H1 (cell line): ENCODE measurements around the gene PDGFD. TPM values are rescaled to one million over a fixed set of nuclear protein-coding genes. Genes with fewer than 3 reads are reported as not detected.

ENCODE experiments used
- CTCF ChIA-PET: fragments of 300-600 bp; sonication (Branson Sonifier 250); formaldehyde crosslinking; loops from one replicate; lab custom pipeline; 2021; ENCODE audit not compliant: partially characterized antibody; lab: Charles Lee
- POLR2A ChIA-PET: fragments of 300-600 bp; sonication (Branson Sonifier 250); formaldehyde crosslinking; loops from one replicate; lab custom pipeline; 2021; ENCODE audit warnings: inconsistent platforms; ENCODE audit not compliant: partially characterized antibody; lab: Charles Lee
- DNase-seq, 2 experiments: peaks; one replicate each; pipeline versions ENCODE4 v3.0.0 to v3.0.0-alpha.2; 2010 to 2022; ENCODE audit warnings: low spot score in 2 of 2, low read depth in 1 of 2, mixed read lengths in 1 of 2
- FAIRE-seq: peaks from 2 replicates; lab custom pipeline; 2011; peaks lifted over from hg19 to GRCh38; lab: Jason Lieb, UNC
- H2AFZ ChIP-seq: 2 replicates; pipeline ENCODE4 v1.8.1; 2012; ENCODE audit warnings: low read length, inconsistent platforms
- H2AK5ac ChIP-seq: 2 replicates; pipeline ENCODE4 v1.6.1; 2013; ENCODE audit warnings: low read depth, low read length
- H2BK120ac ChIP-seq: replicated peaks from 2 replicates; pipeline ENCODE3; 2013; ENCODE audit warnings: low read depth, low read length, inconsistent platforms
- H2BK12ac ChIP-seq: 2 replicates; pipeline ENCODE4 v1.6.1; 2013; ENCODE audit warnings: low read depth, low read length
- H2BK15ac ChIP-seq: 2 replicates; pipeline ENCODE4 v1.6.1; 2013; ENCODE audit warnings: low read length
- H2BK20ac ChIP-seq: 2 replicates; pipeline ENCODE4 v1.6.1; 2013; ENCODE audit warnings: low read length
- H2BK5ac ChIP-seq: 2 replicates; pipeline ENCODE4 v1.6.1; 2013; ENCODE audit warnings: low read depth, low read length
- H3K14ac ChIP-seq: 2 replicates; pipeline ENCODE4 v1.6.1; 2013; ENCODE audit warnings: inconsistent platforms; ENCODE audit not compliant: insufficient read length
- H3K18ac ChIP-seq: 2 replicates; pipeline ENCODE4 v1.6.1; 2013; ENCODE audit warnings: low read length; ENCODE audit errors: extremely low read depth
- H3K23ac ChIP-seq: 2 replicates; pipeline ENCODE4 v1.6.1; 2013; ENCODE audit warnings: inconsistent platforms; ENCODE audit not compliant: insufficient read length
- H3K23me2 ChIP-seq: 2 replicates; pipeline ENCODE4 v1.6.1; 2013; ENCODE audit warnings: low read depth, low read length
- H3K27ac ChIP-seq: 2 replicates; pipeline ENCODE4 v1.6.1; 2011; ENCODE audit warnings: low read depth, low read length, inconsistent platforms
- H3K27me3 ChIP-seq, 4 experiments: replicated peaks in 1 of 4; 1 replicate in 1 of 4; 2 replicates in 3 of 4; pipeline versions ENCODE4 v1.6.1 to v1.8.1; 2011 to 2013; ENCODE audit warnings: low read length in 3 of 4, mild to moderate bottlenecking in 3 of 4, inconsistent platforms in 2 of 4, mixed read lengths in 2 of 4, moderate library complexity in 1 of 4; ENCODE audit not compliant: control insufficient read depth in 3 of 4, insufficient read depth in 3 of 4; ENCODE audit errors: extremely low read depth in 1 of 4
- H3K36me3 ChIP-seq, 4 experiments: 2 replicates each; pipeline versions ENCODE4 v1.6.1 to v1.8.1; 2011 to 2013; ENCODE audit warnings: mild to moderate bottlenecking in 4 of 4, low read length in 3 of 4, moderate library complexity in 2 of 4, control low read depth in 1 of 4, inconsistent platforms in 1 of 4; ENCODE audit not compliant: insufficient read depth in 4 of 4, control insufficient read depth in 2 of 4
- H3K4ac ChIP-seq: replicated peaks from 2 replicates; pipeline ENCODE3; 2013; ENCODE audit warnings: low read length, low read depth, mixed read lengths, inconsistent platforms; ENCODE audit not compliant: insufficient read length
- H3K4me1 ChIP-seq, 4 experiments: replicated peaks in 1 of 4; 1 replicate in 1 of 4; 2 replicates in 3 of 4; pipeline versions ENCODE4 v1.6.1 to v1.8.1; 2011 to 2013; ENCODE audit warnings: low read length in 3 of 4, inconsistent platforms in 2 of 4, mixed read lengths in 1 of 4; ENCODE audit not compliant: insufficient read depth in 4 of 4, control insufficient read depth in 3 of 4
- H3K4me2 ChIP-seq, 2 experiments: 2 replicates each; pipeline versions ENCODE4 v1.6.1 to v1.8.1; 2011 to 2013; ENCODE audit warnings: low read depth in 2 of 2, low read length in 2 of 2, control low read depth in 1 of 2, inconsistent platforms in 1 of 2, mild to moderate bottlenecking in 1 of 2; ENCODE audit not compliant: insufficient read depth in 1 of 2
- H3K4me3 ChIP-seq, 4 experiments: fragments of 200-600, 300-600 bp in 1 of 4; sonication (generic), shearing (Covaris generic), sonication (Bioruptor Twin) in 1 of 4; 2 replicates each; pipeline versions ENCODE4 v1.5.1 to v1.8.1; 2011 to 2016; ENCODE audit warnings: low read length in 4 of 4, low read depth in 3 of 4, control low read depth in 2 of 4, inconsistent platforms in 2 of 4, mild to moderate bottlenecking in 2 of 4, mixed read lengths in 1 of 4, moderate library complexity in 1 of 4; ENCODE audit not compliant: insufficient read depth in 2 of 4; ENCODE audit errors: extremely low read depth in 1 of 4
- H3K56ac ChIP-seq: replicated peaks from 2 replicates; pipeline ENCODE3; 2013; ENCODE audit warnings: low read depth, mild to moderate bottlenecking, mixed read lengths, low read length, inconsistent platforms; ENCODE audit not compliant: insufficient read length
- H3K79me1 ChIP-seq: 2 replicates; pipeline ENCODE4 v1.6.1; 2013; ENCODE audit warnings: low read depth, low read length, control low read depth
- H3K79me2 ChIP-seq, 2 experiments: 2 replicates each; pipeline versions ENCODE4 v1.6.1 to v1.8.1; 2012 to 2013; ENCODE audit warnings: low read length in 2 of 2, mild to moderate bottlenecking in 2 of 2, inconsistent platforms in 1 of 2; ENCODE audit not compliant: insufficient read depth in 2 of 2, control insufficient read depth in 1 of 2
- H3K9ac ChIP-seq, 4 experiments: replicated peaks in 1 of 4; 1 replicate in 1 of 4; 2 replicates in 3 of 4; pipeline versions ENCODE4 v1.6.1 to v1.8.1; 2011 to 2013; ENCODE audit warnings: low read depth in 3 of 4, low read length in 3 of 4, control low read depth in 2 of 4, mild to moderate bottlenecking in 2 of 4, moderate library complexity in 2 of 4, inconsistent platforms in 1 of 4; ENCODE audit errors: extremely low read depth in 1 of 4
- H3K9me3 ChIP-seq, 2 experiments: 2 replicates each; pipeline versions ENCODE4 v1.6.1 to v1.8.1; 2012 to 2013; ENCODE audit warnings: mild to moderate bottlenecking in 2 of 2, moderate library complexity in 2 of 2, control low read depth in 1 of 2, inconsistent platforms in 1 of 2, low read depth in 1 of 2, low read length in 1 of 2, mixed read lengths in 1 of 2; ENCODE audit not compliant: insufficient read depth in 2 of 2
- H4K20me1 ChIP-seq, 2 experiments: replicated peaks in 1 of 2; 2 replicates each; pipeline versions ENCODE3 to v1.8.1; 2011 to 2013; ENCODE audit warnings: inconsistent platforms in 2 of 2, low read length in 2 of 2, mild to moderate bottlenecking in 1 of 2; ENCODE audit not compliant: insufficient read depth in 2 of 2, control insufficient read depth in 1 of 2
- H4K5ac ChIP-seq: 2 replicates; pipeline ENCODE4 v1.6.1; 2013; ENCODE audit warnings: low read length, low read depth, mixed read lengths, inconsistent platforms; ENCODE audit not compliant: insufficient read length
- H4K8ac ChIP-seq: 2 replicates; pipeline ENCODE4 v1.8.0; 2013; ENCODE audit warnings: mild to moderate bottlenecking, moderate library complexity, low read length, inconsistent platforms; ENCODE audit not compliant: insufficient read depth; ENCODE audit errors: extremely low read depth
- H4K91ac ChIP-seq: replicated peaks from 2 replicates; pipeline ENCODE3; 2013; ENCODE audit warnings: low read length, mixed read lengths, inconsistent platforms; ENCODE audit not compliant: insufficient read length
- CREB1 ChIP-seq: IDR thresholded peaks from 2 replicates; pipeline ENCODE4 v1.6.1; 2012; ENCODE audit warnings: inconsistent platforms
- HDAC6 ChIP-seq: IDR thresholded peaks from one replicate; pipeline ENCODE4 v1.7.1; 2012; ENCODE audit warnings: low read depth, mild to moderate bottlenecking, inconsistent platforms, low read length, moderate library complexity
- SP1 ChIP-seq: IDR thresholded peaks from 2 replicates; pipeline ENCODE4 v1.6.1; 2011; ENCODE audit warnings: low read depth, low read length
- TCF12 ChIP-seq: IDR thresholded peaks from 2 replicates; pipeline ENCODE4 v1.6.1; 2011; ENCODE audit warnings: low read depth, mild to moderate bottlenecking, low read length
- polyA plus RNA-seq, 7 experiments: library from polyadenylated mRNA; depleted of rRNA in 3 of 7; stranded (reverse) in 5 of 7; unstranded in 2 of 7; fragments of >200 nt in 5 of 7; fragments of 200-250 nt in 2 of 7; gene quantifications; 1 replicate in 5 of 7; 2 replicates in 1 of 7; 4 replicates in 1 of 7; pipeline versions ENCODE4 v1.2.1 to v1.2.3, GENCODE V29; 2011 to 2013; ENCODE audit warnings: missing spikeins in 2 of 7, mixed read lengths in 2 of 7
- total RNA-seq: library from RNA; stranded (reverse); fragmentation: NEBNext Ultra II Directional; extraction: Animal tissue kit (Norgen Biotek cat#: 25700); gene quantifications from 2 replicates; pipeline ENCODE4 v1.2.1, GENCODE V29; 2021

PDGFD gene
- total and polyA plus RNA-seq, 2 of the 8 experiments (the other 6 are each of a cell fraction or from before 2014, with no cell fraction given): 1.1 to 3.9 TPM

- Histone ChIP-seq H3K14ac (no peak overlapping the region), H4K20me1 (no peaks in the 10 kb centered on the region), H2BK12ac (no peak overlapping the region), H3K9me3 (no peaks in the 10 kb centered on the region), H2AK5ac (no peak overlapping the region), H2BK20ac (no peak overlapping the region), H4K5ac (no peak overlapping the region)
- CTCF ChIA-PET: interaction anchor here (1.3 kb wide), 1 partner anchor 152 kb away, joined by 3 read pairs; no protein-coding TSS in a partner anchor
- TF ChIP-seq CREB1: no peak
- no peak for TF ChIP-seq SP1
- TF ChIP-seq TCF12: no peak
- TF ChIP-seq HDAC6: no peak
- TF ChIP-seq, all 59 proteins: peak for 0
- no peak overlapping the region for H2BK15ac ChIP-seq
- H3K27me3 ChIP-seq: no peaks in the 10 kb centered on the region
- H4K91ac ChIP-seq: no peak overlapping the region
- no peaks in the 10 kb centered on the region for H3K36me3 ChIP-seq
- no peak overlapping the region for H3K4ac ChIP-seq
- peaks cover 0 to 5% (median 0%) of the 10 kb centered on the region in 4 experiments; a peak in 2 of 7 replicates for H3K4me1 ChIP-seq
- no peak overlapping the region for H4K8ac ChIP-seq
- H3K4me3 ChIP-seq: no peak overlapping the region
- POLR2A ChIA-PET: no interaction called here
- no peak for FAIRE-seq
- no peak overlapping the region for H2AFZ ChIP-seq
- no peaks in the 10 kb centered on the region for H3K79me1 ChIP-seq
- no peak overlapping the region for H2BK120ac ChIP-seq
- H3K56ac ChIP-seq: no peak overlapping the region
- H3K4me2 ChIP-seq: no peak overlapping the region
- DNase-seq: no peak
- H3K18ac ChIP-seq: no peak overlapping the region
- no peak overlapping the region for H3K9ac ChIP-seq
- no peak overlapping the region for H2BK5ac ChIP-seq
- no peak overlapping the region for H3K23ac ChIP-seq
- no peaks in the 10 kb centered on the region for H3K79me2 ChIP-seq
- no peak overlapping the region for H3K27ac ChIP-seq
- H3K23me2 ChIP-seq: no peaks in the 10 kb centered on the region; the same call in 1 of the 2 replicates
Measured at GRCh38 chr11:103889679-103890078, 274.3 kb downstream of the PDGFD start.
